Activated T-helper 1 cell treated with anti-CD3 and anti-CD28 coated beads, Interleukin-2, amount 50 U/mL, for 16 hours (primary cell): ENCODE data around the gene RUNX3.
"Not testable (repeated sequence)": the region's sequence is repeated elsewhere in the genome, so short reads cannot be mapped to it uniquely, and the experiment has no call there.

Experiments used
- DNase-seq, 2 donors: peaks; one replicate each; pipeline ENCODE4 v3.0.0-alpha.2; 2020; ENCODE audit warnings: low read depth in 1 of 2, low spot score in 1 of 2

Gene RUNX3

GRCh38 chr1:24914226-24915069, 15.6 kb downstream of the RUNX3 start:
- DNase-seq = no peak

GRCh38 chr1:24913616-24914225, 16.4 kb downstream of the RUNX3 start:
- no peak for DNase-seq

- no peak for DNase-seq
Measured at GRCh38 chr1:24913274-24913604, 16.8 kb downstream of the RUNX3 start.

- DNase-seq = no peak
Measured at GRCh38 chr1:24912376-24913273, 17.5 kb downstream of the RUNX3 start.

- DNase-seq = no peak
Measured at GRCh38 chr1:24911651-24912155, 18.4 kb downstream of the RUNX3 start.

- peak; percentile 53 to 59 for DNase-seq
Measured at GRCh38 chr1:24910751-24911650, 19.1 kb downstream of the RUNX3 start.

GRCh38 chr1:24910210-24910609, 19.9 kb downstream of the RUNX3 start:
- DNase-seq = no peak

- no peak for DNase-seq
Measured at GRCh38 chr1:24909388-24909898, 20.6 kb downstream of the RUNX3 start.

GRCh38 chr1:24908591-24909259, 21.4 kb downstream of the RUNX3 start:
- no peak for DNase-seq

- not testable (repeated sequence) for DNase-seq
Measured at GRCh38 chr1:24907587-24908294, 22.3 kb downstream of the RUNX3 start.

- DNase-seq = no peak
Measured at GRCh38 chr1:24906760-24907490, 23.2 kb downstream of the RUNX3 start.

- DNase-seq = no peak
Measured at GRCh38 chr1:24905979-24906720, 23.9 kb downstream of the RUNX3 start.

GRCh38 chr1:24905355-24905978, 24.6 kb downstream of the RUNX3 start:
- DNase-seq = no peak

GRCh38 chr1:24904731-24905354, 25.2 kb downstream of the RUNX3 start:
- DNase-seq = no peak

GRCh38 chr1:24903955-24904730, 25.9 kb downstream of the RUNX3 start:
- DNase-seq = peak in 1 of 2 donors; percentile 1

- peak in 1 of 2 donors; percentile 1 for DNase-seq
Measured at GRCh38 chr1:24903560-24903954, 26.5 kb downstream of the RUNX3 start.
